Measurements from ENCODE around the gene PDZD7.
A peak's percentile ranks its signal among the peaks of the same experiment; 100 is the strongest.

Gene PDZD7

DNA sequence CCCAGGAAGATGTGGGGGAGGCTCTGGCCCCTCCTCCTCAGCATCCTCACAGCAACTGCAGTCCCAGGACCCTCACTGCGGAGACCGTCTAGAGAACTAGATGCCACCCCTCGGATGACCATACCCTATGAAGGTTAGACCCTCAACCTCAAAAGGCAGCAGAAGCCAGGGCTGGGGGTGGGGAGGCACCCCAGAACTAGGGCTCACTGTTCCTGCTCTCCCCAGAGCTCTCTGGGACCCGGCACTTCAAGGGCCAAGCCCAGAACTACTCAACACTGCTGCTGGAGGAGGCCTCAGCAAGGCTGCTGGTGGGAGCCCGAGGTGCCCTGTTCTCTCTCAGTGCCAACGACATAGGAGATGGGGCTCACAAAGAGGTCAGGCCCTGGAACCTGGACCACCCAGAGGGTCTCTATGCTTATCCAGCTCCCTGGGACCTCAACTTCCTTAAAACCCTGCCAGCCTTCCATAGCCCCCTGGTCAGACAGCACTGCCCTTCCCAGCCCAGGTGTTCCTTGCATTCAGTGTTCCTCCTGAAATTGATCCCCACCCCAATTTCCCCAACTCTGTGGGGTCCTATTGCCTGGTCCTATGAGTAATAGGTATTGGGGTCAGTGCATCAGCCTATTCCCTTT is 57.9 kb downstream of the PDZD7 start:
- TF ChIP-seq, protein P1, sequence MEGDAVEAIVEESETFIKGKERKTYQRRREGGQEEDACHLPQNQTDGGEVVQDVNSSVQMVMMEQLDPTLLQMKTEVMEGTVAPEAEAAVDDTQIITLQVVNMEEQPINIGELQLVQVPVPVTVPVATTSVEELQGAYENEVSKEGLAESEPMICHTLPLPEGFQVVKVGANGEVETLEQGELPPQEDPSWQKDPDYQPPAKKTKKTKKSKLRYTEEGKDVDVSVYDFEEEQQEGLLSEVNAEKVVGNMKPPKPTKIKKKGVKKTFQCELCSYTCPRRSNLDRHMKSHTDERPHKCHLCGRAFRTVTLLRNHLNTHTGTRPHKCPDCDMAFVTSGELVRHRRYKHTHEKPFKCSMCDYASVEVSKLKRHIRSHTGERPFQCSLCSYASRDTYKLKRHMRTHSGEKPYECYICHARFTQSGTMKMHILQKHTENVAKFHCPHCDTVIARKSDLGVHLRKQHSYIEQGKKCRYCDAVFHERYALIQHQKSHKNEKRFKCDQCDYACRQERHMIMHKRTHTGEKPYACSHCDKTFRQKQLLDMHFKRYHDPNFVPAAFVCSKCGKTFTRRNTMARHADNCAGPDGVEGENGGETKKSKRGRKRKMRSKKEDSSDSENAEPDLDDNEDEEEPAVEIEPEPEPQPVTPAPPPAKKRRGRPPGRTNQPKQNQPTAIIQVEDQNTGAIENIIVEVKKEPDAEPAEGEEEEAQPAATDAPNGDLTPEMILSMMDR (conservative IDR thresholded peaks at IDR 0.05; ENCODE audit: low read depth) = no peak
- POLR2A ChIA-PET (ENCODE audit: low non-redundant PET) = interaction anchor here (0.7 kb wide), 1 partner anchor 693 kb away, joined by 3 read pairs; no protein-coding TSS in a partner anchor
- CTCF ChIA-PET = interaction anchor here (0.5 to 1.2 kb wide), 2 partner anchors 9 to 1563 kb away, joined by 4 read pairs; no protein-coding TSS in a partner anchor
- no peak for DNase-seq (ENCODE audit: low spot score)
- no peak overlapping the region for H3K27ac ChIP-seq

DNA sequence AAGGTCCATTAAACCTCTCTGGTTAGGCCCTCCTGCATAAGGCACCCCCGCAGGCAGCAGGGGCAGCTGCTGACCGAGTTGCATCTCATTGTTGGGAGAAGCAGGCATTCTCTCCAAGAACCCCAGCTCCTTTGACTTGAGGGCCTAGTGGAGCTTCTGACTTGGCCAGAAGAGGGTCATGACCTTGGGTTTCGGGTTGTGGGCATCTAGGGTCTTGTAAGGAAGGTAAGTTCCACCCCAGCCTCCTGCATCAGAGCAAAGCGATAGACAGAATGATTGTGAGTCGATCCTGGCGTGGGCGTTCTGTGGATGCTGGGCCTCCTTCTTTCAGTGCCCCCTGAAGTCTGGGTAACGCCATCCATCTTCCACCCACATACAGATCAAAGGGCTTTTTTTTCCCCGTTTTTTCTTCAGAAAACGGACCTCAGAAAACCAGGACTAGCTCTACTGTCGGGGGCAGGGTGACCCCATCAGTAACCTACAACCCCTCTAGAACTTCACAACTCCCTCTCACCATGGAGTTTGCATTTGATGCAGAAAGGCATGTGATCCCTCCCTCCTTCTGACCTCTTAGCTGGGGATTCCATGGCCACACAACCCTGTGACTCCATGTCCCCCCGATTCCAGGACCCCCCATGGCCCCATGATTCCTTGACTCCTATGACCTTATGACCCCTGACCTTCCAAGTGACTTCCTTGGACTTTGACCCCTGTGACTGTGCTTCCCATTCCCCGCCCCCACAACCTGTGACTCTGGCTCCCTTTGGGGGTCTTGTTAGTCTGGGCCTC is 58.6 kb downstream of the PDZD7 start:
- CTCF ChIA-PET = interaction anchor here (0.6 to 1.4 kb wide), 2 partner anchors 26 to 46 kb away, joined by 3 to 5 read pairs; no protein-coding TSS in a partner anchor
- no peak for DNase-seq (ENCODE audit: low spot score)
- H3K27ac ChIP-seq = no peak overlapping the region; the same call in 1 of the 2 replicates
- POLR2A ChIA-PET (ENCODE audit: low non-redundant PET) = no interaction called here
- TF ChIP-seq, protein P1 (conservative IDR thresholded peaks at IDR 0.05; ENCODE audit: low read depth) = no peak

DNA sequence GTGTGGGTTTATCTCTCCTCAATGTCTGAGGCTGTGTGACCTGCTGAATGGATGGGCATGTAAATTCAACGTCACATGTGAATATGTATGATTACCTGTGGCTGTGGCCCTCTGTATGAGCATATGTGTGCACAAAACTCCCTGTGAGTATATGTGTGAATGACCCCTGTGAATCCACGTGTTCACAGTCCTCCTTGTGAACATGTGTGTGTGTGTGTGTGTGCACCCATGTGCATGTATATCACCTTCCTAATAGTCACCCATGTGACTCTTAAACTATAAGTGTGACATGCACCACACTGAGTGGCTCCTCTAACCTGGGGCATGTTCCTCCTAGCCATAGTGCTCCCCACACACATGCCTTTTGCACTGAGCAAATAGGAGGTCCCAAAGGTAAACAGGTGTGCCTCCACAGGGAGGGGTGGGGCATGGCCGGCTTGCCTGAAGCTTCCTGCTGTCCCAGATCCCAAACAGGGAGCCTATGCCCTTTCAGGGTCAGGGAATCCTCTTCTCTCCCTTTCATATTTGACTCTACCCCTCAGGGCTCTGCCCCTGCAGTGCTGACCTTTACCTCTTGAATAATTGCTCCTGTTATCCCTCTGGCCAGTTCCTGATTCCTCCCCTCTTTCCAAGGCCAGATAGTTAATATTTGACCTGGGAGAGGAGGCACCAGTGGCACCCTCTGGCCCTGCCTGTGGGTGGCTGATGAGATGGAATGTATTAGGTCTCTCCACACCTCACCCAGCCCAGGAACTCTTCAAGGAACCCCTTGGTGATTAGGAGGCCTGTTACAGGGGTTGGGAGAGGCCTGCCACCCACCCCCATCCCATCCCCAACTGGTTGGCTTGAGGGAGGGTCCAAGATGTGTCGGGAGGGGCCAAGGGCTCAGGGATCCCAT is 59.8 kb downstream of the PDZD7 start:
- H3K27ac ChIP-seq = no peak overlapping the region; the same call in 1 of the 2 replicates
- DNase-seq (ENCODE audit: low spot score) = no peak
- ChIA-PET CTCF (interaction anchor here (1.2 to 1.4 kb wide), 2 partner anchors 26 to 27 kb away, joined by 5 read pairs; no protein-coding TSS in a partner anchor), POLR2A (ENCODE audit: low non-redundant PET) (no interaction called here)
- TF ChIP-seq, protein P1 (conservative IDR thresholded peaks at IDR 0.05; ENCODE audit: low read depth) = no peak

DNA sequence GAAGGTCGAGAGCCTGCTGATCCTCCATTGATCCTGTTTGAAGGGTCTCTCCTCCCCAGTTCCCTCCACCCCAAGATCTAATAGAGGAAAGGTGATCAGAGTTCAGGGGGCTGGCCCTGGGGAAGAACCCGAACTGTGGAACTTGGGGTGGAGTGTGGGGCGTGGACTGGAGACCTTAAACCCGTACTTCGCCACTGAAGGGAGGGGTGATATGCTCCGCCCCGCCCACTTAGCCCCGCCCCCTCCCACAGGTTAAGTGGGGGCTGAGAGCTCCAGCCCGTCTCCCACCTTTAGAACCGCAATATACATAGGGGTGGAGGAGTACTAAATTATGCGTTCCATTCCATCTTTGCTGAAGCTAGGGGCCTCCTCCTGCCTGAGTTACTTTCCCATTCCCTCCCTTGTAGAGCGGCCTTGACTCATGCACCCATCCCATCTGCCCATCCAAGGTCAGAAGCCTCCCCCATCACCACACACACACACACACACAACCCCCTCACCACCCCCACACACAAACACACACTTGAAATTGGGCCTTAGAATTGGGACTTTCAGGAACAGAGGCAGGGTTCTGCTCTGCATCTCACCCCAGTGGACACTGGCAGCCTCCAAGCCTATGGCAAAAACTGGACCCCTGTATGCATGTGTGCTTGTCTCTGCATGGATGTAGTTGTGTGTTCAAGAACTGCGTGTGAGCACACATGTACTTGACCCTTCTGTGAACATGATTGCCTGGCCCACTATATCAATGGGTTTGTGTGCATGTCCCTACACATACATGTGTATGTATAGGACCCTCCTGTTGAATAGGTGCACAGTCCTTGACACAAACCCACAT is 60.6 kb downstream of the PDZD7 start:
- no peak overlapping the region for H3K27ac ChIP-seq
- ChIA-PET POLR2A (ENCODE audit: low non-redundant PET) (no interaction called here), CTCF (interaction anchor here (0.6 to 1.7 kb wide), 5 partner anchors 13 to 723 kb away, joined by 3 to 6 read pairs (median 5); no protein-coding TSS in a partner anchor)
- TF ChIP-seq, protein P1 (conservative IDR thresholded peaks at IDR 0.05; ENCODE audit: low read depth) = no peak
- DNase-seq (ENCODE audit: low spot score) = peak; percentile 28

DNA sequence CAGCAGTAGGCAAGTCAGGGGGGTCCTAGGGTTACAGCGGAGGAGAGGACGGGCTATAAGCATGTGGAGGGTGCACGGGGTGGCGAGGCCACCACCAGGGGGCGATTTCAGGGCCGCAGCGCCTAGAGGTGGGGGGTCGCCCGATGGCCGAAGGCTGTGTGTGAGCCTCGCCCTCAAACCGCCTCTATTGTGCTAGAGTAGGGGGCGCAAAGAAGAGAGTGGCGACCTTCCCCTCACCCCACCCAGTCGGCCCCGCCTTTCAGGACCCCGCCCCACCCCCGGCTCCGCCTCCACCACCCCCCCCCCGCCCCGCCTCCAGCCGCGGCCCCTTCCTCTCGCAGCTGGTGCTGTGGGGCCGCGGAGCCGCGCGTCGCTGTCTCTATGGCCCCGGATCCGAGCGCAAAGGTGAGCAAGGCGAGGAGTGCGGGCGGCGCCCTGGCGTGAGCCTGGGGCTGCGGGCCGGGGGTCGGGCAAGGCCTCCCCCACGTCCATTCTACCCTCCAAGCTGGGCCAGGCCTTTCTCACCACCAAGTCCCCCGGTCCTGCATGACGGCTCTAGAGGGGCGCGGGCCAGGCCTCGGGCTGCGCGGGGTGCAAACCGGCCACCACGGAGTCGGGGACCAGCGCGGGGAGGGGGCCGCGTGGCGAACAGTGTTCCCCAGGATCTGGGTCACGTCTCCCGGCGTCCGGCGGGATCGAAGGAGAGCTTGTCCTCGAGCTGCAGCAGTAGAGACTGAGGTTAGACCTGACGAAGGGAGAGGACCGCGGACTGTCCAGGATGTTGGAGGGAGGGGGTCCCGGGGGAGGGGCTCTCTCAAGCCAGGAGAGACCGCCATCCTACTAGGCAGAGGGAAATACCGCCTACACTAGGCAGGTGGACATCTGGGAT is 61.5 kb downstream of the PDZD7 start, which contains the start of gene SEMA4G:
TSS of gene SEMA4G (plus strand) at position 318 of the 889 bp plus-strand sequence. CDS start 3,409 bp downstream, outside the sequence.
- TF ChIP-seq, protein P1 (conservative IDR thresholded peaks at IDR 0.05; ENCODE audit: low read depth) = peak; percentile 70
- POLR2A ChIA-PET (ENCODE audit: low non-redundant PET) = interaction anchor here (0.7 kb wide), 1 partner anchor 23 kb away, joined by 4 read pairs; no protein-coding TSS in a partner anchor
- no peak within 1 kb of the TSS for H3K27ac ChIP-seq
- peak; percentile 54 for DNase-seq (ENCODE audit: low spot score)
- CTCF ChIA-PET = interaction anchor here (0.6 to 1.7 kb wide), 8 partner anchors 12 to 724 kb away, joined by 3 to 6 read pairs (median 4); no protein-coding TSS in a partner anchor

Measured in RWPE1 (cell line).